IPS DF 6.9 (cell line): ENCODE data around the gene LMNTD2.
A peak's percentile ranks its signal among the peaks of the same experiment; 100 is the strongest.

Source experiments
- DNase-seq: peaks from one replicate; pipeline ENCODE4 v3.0.0-alpha.2; 2013; ENCODE audit warnings: low read depth, low spot score
- H3K27ac ChIP-seq: one replicate; pipeline ENCODE4 v1.5.1; 2013; ENCODE audit warnings: low read length, control low read depth
- H3K27me3 ChIP-seq: 2 replicates; pipeline ENCODE4 v1.6.1; 2013; ENCODE audit warnings: mild to moderate bottlenecking, low read length; ENCODE audit not compliant: control insufficient read depth, insufficient read depth
- H3K36me3 ChIP-seq: 2 replicates; pipeline ENCODE4 v1.6.1; 2013; ENCODE audit warnings: low read length; ENCODE audit not compliant: control insufficient read depth, insufficient read depth
- H3K4me1 ChIP-seq: 2 replicates; pipeline ENCODE4 v1.6.1; 2013; ENCODE audit warnings: low read length; ENCODE audit not compliant: control insufficient read depth, insufficient read depth
- H3K4me3 ChIP-seq: 2 replicates; pipeline ENCODE4 v1.5.1; 2013; ENCODE audit warnings: mild to moderate bottlenecking, low read length
- H3K9me3 ChIP-seq: 2 replicates; pipeline ENCODE4 v1.6.1; 2013; ENCODE audit warnings: low read length, inconsistent platforms; ENCODE audit not compliant: control insufficient read depth, insufficient read depth
- WGBS: extraction: QIAGEN DNeasy Blood & Tissue Kit; methylation state at CpG from one replicate; pipeline ENCODE4 v1.1.7; 2013; ENCODE audit warnings: mixed read lengths, missing lambda C conversion rate; ENCODE audit not compliant: insufficient read length, insufficient coverage; 5-methylcytosine and 5-hydroxymethylcytosine counted together

The LMNTD2 gene

DNA sequence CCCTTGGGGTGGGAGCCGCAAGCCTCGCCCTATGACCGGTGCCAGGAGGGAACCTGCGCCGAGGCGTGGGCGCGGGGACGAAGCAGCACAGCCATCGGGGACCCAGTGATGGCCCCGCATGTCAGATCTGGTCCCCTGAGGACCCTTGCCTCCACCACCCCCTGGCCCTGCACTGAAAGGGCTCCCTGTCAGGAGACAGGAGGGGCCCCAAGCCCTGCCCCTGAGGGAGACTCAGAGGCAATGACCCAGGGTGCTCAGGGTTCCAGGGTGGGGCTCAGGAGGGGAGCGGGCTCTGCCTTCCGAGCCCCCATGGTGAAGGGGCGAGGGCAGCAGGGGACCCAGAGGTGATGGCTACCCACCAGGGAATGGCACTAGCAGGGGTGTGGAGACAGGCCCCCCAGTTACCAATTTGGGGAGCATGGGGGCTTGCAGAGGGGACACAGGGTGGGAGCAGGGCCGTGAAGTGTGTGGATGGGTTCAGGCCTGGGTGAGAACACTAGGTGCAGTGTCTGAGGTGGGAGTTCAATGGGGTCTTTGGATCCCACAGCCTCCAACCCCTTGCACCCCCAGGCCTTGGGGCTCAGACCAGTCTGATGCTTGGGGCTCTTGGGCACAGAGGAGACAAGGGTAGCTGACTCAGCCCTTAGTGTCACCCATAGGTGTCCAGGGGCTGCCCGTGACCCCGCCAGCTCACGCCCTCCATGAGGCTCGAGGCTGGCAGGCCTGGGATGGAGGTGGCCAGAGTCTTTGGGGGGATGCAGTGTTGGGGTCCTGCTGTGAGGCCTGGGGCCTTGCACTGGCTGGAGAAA is 22.7 kb downstream of the LMNTD2 start:
- no CpG with 5 or more reads among the region's 19 CpGs for WGBS
- no peak for DNase-seq
- peak overlapping the region; percentile 41; the same call in 1 of the 2 replicates for H3K4me3 ChIP-seq
- H3K27me3 ChIP-seq = no peaks in the 10 kb centered on the region; the same call in 1 of the 2 replicates
- no peak overlapping the region for H3K27ac ChIP-seq
- H3K9me3 ChIP-seq = no peaks in the 10 kb centered on the region
- H3K36me3 ChIP-seq = peaks cover 3% of the 10 kb centered on the region; the same call in 1 of the 2 replicates
- H3K4me1 ChIP-seq = peaks cover 9% of the 10 kb centered on the region

GRCh38 chr11:536841-537621 is 23.5 kb downstream of the LMNTD2 start, which contains the start of gene LRRC56:
TSS of gene LRRC56 (plus strand) at chr11:537527. CDS start at chr11:540685, 3,158 bp downstream.
- Histone ChIP-seq H3K4me3 (peak within 1 kb of the TSS; percentile 41; the same call in 1 of the 2 replicates), H3K36me3 (peaks cover 7% of the 10 kb centered on the region; the same call in 1 of the 2 replicates), H3K4me1 (peaks cover 9% of the 10 kb centered on the region), H3K9me3 (no peaks in the 10 kb centered on the region), H3K27me3 (no peaks in the 10 kb centered on the region; the same call in 1 of the 2 replicates), H3K27ac (no peak within 1 kb of the TSS)
- WGBS = no CpG with 5 or more reads among the region's 93 CpGs
- peak; percentile 45 for DNase-seq

GRCh38 chr11:535519-536454 is 24.8 kb downstream of the LMNTD2 start, which contains the start of gene HRAS:
TSS of gene HRAS (minus strand) at chr11:535576.
- Histone ChIP-seq H3K9me3 (no peaks in the 10 kb centered on the region), H3K4me3 (peak within 1 kb of the TSS; percentile 77), H3K27me3 (no peaks in the 10 kb centered on the region; the same call in 1 of the 2 replicates), H3K27ac (no peak within 1 kb of the TSS), H3K36me3 (peaks cover 12% of the 10 kb centered on the region; the same call in 1 of the 2 replicates), H3K4me1 (peaks cover 9% of the 10 kb centered on the region)
- no CpG with 5 or more reads among the region's 97 CpGs for WGBS
- peak; percentile 64 for DNase-seq

GRCh38 chr11:535210-535518 is 25.4 kb downstream of the LMNTD2 start:
- no CpG with 5 or more reads among the region's 56 CpGs for WGBS
- Histone ChIP-seq H3K27me3 (no peaks in the 10 kb centered on the region; the same call in 1 of the 2 replicates), H3K27ac (no peak overlapping the region), H3K36me3 (peaks cover 12% of the 10 kb centered on the region; the same call in 1 of the 2 replicates), H3K4me1 (peaks cover 9% of the 10 kb centered on the region), H3K9me3 (no peaks in the 10 kb centered on the region), H3K4me3 (peak overlapping the region; percentile 77; the same call in 1 of the 2 replicates)
- no peak for DNase-seq

DNA sequence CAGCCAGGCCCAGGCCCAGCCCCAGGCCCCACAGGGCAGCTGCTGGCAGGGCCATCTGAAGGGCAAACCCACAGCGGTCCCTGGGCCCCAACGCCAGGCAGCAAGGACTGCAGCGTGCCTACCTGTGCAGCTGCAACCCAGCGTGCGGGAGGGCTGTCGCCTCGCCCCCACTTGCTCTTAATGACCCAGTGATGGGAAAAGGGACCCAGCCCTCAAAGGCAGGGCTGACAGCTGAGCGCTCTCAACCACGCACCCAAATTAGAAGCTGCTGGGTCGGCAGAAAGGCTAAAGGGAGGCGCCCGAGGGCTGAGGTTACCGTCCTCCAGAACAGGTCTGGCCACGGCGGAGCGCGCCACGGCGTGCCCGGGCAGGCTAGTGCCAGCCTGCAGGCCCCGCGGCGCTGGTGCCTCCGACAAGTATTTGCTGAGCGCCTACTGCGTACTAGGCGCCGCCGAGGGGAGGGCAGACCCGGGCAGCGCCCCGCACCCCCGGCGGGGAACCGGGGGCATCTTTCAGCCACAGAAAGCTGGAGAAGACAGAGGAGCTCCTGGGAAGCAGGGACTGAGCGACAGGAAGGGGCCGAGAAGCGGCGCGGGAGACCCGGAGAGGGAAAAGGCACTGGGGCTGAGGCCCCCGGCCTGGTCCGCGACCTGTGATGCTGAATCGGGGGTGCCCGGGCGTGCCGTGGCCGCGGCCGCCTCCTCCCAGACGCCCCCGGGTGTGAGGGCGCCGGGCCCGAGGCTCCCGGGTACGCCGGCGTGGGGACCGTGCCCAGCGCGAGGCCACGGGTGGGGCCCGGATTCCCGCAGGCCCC is 25.9 kb downstream of the LMNTD2 start:
- WGBS = no CpG with 5 or more reads among the region's 66 CpGs
- peaks cover 9% of the 10 kb centered on the region for H3K4me1 ChIP-seq
- peak overlapping the region; percentile 77 for H3K4me3 ChIP-seq
- H3K9me3 ChIP-seq = no peaks in the 10 kb centered on the region
- no peaks in the 10 kb centered on the region; the same call in 1 of the 2 replicates for H3K27me3 ChIP-seq
- H3K36me3 ChIP-seq = peaks cover 12% of the 10 kb centered on the region; the same call in 1 of the 2 replicates
- DNase-seq = no peak
- H3K27ac ChIP-seq = no peak overlapping the region

- H3K36me3 ChIP-seq = peaks cover 12% of the 10 kb centered on the region; the same call in 1 of the 2 replicates
- H3K4me3 ChIP-seq = no peak overlapping the region
- H3K27ac ChIP-seq = no peak overlapping the region
- H3K27me3 ChIP-seq = no peaks in the 10 kb centered on the region; the same call in 1 of the 2 replicates
- peaks cover 9% of the 10 kb centered on the region for H3K4me1 ChIP-seq
- DNase-seq = no peak
- H3K9me3 ChIP-seq = no peaks in the 10 kb centered on the region
- no CpG with 5 or more reads among the region's 37 CpGs for WGBS
Observed at GRCh38 chr11:533586-534395, 26.7 kb downstream of the LMNTD2 start.

DNA sequence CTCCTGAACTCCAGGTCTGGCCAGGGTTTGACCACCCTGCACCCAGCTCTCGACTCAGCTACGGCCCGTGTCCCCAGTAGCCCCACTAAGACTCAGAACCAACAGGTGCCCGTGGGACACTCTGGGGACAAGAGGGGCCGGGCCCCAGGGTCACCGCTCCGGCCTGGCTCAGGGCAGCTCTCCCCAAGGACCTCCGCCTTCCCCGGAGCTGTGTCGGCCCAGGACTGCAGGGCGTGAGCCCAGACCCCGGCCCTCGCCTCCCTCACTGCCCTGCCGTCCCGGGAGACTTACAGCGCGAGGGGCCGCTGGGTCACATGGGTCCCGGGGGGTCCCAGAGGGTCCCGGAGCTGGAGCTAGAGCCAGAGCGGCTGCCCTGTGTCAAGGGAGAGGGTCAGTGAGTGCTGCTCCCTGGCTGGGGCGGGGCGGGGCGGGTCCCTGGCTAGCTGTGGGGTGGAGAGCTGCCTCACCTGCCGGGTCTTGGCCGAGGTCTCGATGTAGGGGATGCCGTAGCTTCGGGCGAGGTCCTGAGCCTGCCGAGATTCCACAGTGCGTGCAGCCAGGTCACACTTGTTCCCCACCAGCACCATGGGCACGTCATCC is 27.5 kb downstream of the LMNTD2 start:
- no peak overlapping the region for H3K27ac ChIP-seq
- no peak overlapping the region for H3K4me3 ChIP-seq
- H3K9me3 ChIP-seq = no peaks in the 10 kb centered on the region
- peaks cover 12% of the 10 kb centered on the region; the same call in 1 of the 2 replicates for H3K36me3 ChIP-seq
- peaks cover 9% of the 10 kb centered on the region for H3K4me1 ChIP-seq
- H3K27me3 ChIP-seq = no peaks in the 10 kb centered on the region; the same call in 1 of the 2 replicates
- WGBS = no CpG with 5 or more reads among the region's 33 CpGs
- DNase-seq = no peak

DNA sequence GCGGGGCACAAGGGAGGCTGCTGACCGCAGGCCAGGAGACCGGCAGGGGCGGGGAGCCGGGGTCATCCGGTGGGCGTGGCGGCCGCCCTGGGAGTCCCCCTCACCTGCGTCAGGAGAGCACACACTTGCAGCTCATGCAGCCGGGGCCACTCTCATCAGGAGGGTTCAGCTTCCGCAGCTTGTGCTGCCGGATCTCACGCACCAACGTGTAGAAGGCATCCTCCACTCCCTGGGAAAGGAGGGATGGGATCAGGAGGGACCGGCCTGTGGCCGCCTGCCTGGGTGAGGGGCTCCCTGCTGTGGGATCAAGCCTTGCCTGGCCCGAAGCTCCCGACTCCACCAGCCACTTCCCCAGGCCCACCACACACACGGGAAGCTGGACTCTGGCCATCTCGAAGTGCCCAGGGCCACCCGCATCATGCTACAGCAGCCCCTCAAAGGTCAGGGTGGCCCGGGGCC is 28.0 kb downstream of the LMNTD2 start:
- peaks cover 12% of the 10 kb centered on the region; the same call in 1 of the 2 replicates for H3K36me3 ChIP-seq
- H3K27me3 ChIP-seq = no peaks in the 10 kb centered on the region; the same call in 1 of the 2 replicates
- no peak overlapping the region for H3K27ac ChIP-seq
- no peaks in the 10 kb centered on the region for H3K9me3 ChIP-seq
- DNase-seq = no peak
- H3K4me1 ChIP-seq = peaks cover 4% of the 10 kb centered on the region
- no CpG with 5 or more reads among the region's 23 CpGs for WGBS
- H3K4me3 ChIP-seq = no peak overlapping the region
